ENCODE measurements around the gene ZFC3H1. TPM values are rescaled to one million over a fixed set of nuclear protein-coding genes. Genes with fewer than 3 reads are reported as not detected.
A peak's percentile ranks its signal among the peaks of the same experiment; 100 is the strongest.

ZFC3H1 gene
- total RNA-seq, 1 donor from 2014 or later = 22.1 TPM

- Histone ChIP-seq H3K4me3 (ENCODE audit: low read depth, low read length) (no peak overlapping the region), H3K36me3 (ENCODE audit: control insufficient read depth, insufficient read depth, low read length) (no peaks in the 10 kb centered on the region), H3K27me3 (ENCODE audit: control insufficient read depth, insufficient read depth, low read length) (no peaks in the 10 kb centered on the region)
- no peak for TF ChIP-seq CTCF (IDR thresholded peaks at IDR 0.05; ENCODE audit: insufficient read depth, low read length, severe bottlenecking)
- FAIRE-seq = no peak
- no peak for DNase-seq (ENCODE audit: low read depth)
Observed at GRCh38 chr12:71602761-71603577, 60.7 kb downstream of the ZFC3H1 start.

- FAIRE-seq (no peak), DNase-seq (ENCODE audit: low read depth) (peak; percentile 46)
- no peak overlapping the region for H3K4me3 ChIP-seq (ENCODE audit: low read depth, low read length)
- no peaks in the 10 kb centered on the region for H3K27me3 ChIP-seq (ENCODE audit: control insufficient read depth, insufficient read depth, low read length)
- H3K36me3 ChIP-seq (ENCODE audit: control insufficient read depth, insufficient read depth, low read length) = no peaks in the 10 kb centered on the region
- TF ChIP-seq CTCF (IDR thresholded peaks at IDR 0.05; ENCODE audit: insufficient read depth, low read length, severe bottlenecking) = no peak
Observed at GRCh38 chr12:71601546-71601945, 62.1 kb downstream of the ZFC3H1 start.

GRCh38 chr12:71599210-71599609 lies 64.4 kb downstream of the ZFC3H1 start:
- Histone ChIP-seq H3K27me3 (ENCODE audit: control insufficient read depth, insufficient read depth, low read length) (no peaks in the 10 kb centered on the region), H3K36me3 (ENCODE audit: control insufficient read depth, insufficient read depth, low read length) (no peaks in the 10 kb centered on the region), H3K4me3 (ENCODE audit: low read depth, low read length) (no peak overlapping the region)
- FAIRE-seq (no peak), DNase-seq (ENCODE audit: low read depth) (peak; percentile 44)
- TF ChIP-seq CTCF (IDR thresholded peaks at IDR 0.05; ENCODE audit: insufficient read depth, low read length, severe bottlenecking) = no peak

- Histone ChIP-seq H3K4me3 (ENCODE audit: low read depth, low read length) (no peak overlapping the region), H3K27me3 (ENCODE audit: control insufficient read depth, insufficient read depth, low read length) (no peaks in the 10 kb centered on the region), H3K36me3 (ENCODE audit: control insufficient read depth, insufficient read depth, low read length) (no peaks in the 10 kb centered on the region)
- no peak for FAIRE-seq
- no peak for TF ChIP-seq CTCF (IDR thresholded peaks at IDR 0.05; ENCODE audit: insufficient read depth, low read length, severe bottlenecking)
- DNase-seq (ENCODE audit: low read depth) = no peak
Observed at GRCh38 chr12:71594214-71594948, 69.3 kb downstream of the ZFC3H1 start.

GRCh38 chr12:71592841-71593240 lies 70.8 kb downstream of the ZFC3H1 start:
- DNase-seq (ENCODE audit: low read depth) (peak; percentile 66), FAIRE-seq (no peak)
- no peaks in the 10 kb centered on the region for H3K36me3 ChIP-seq (ENCODE audit: control insufficient read depth, insufficient read depth, low read length)
- no peak for TF ChIP-seq CTCF (IDR thresholded peaks at IDR 0.05; ENCODE audit: insufficient read depth, low read length, severe bottlenecking)
- no peaks in the 10 kb centered on the region for H3K27me3 ChIP-seq (ENCODE audit: control insufficient read depth, insufficient read depth, low read length)
- H3K4me3 ChIP-seq (ENCODE audit: low read depth, low read length) = no peak overlapping the region
